ENCODE data around the gene TBC1D1.

Gene TBC1D1

DNA sequence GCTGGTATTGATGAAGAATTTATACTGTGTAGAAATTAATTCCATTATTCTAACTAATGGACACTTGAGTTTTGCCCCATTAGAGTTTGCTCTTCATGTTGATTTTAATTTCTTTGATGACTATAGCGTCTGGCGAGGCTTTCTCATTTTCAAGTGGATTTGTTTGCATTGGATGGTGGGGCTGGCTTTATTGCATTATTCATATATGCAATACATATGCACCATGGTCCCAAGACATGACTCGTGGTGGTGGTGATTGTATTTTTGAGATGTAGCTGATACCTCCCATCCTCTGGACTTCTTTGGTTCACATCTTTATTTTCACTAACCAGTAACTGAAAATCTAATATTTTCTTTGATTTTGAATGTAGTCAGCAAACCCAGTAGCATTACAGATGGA, 109.1 kb downstream of the TBC1D1 start:
- no peaks in the 10 kb centered on the region for H3K9me2 ChIP-seq (replicated peaks; ENCODE audit: control insufficient read depth, low read length)
- no peaks in the 10 kb centered on the region for H3K9me3 ChIP-seq (ENCODE audit: control insufficient read depth, insufficient read depth, low read length)
- peaks cover 24% of the 10 kb centered on the region for H4K20me1 ChIP-seq (ENCODE audit: control insufficient read depth, insufficient read depth, low read depth, low read length)
- no peaks in the 10 kb centered on the region for H3K27me3 ChIP-seq (ENCODE audit: control insufficient read depth, low read length)
- no peak overlapping the region for H3K4me2 ChIP-seq (ENCODE audit: low read length)
- H3K27ac ChIP-seq (ENCODE audit: low read depth, low read length) = no peak overlapping the region
- no peaks in the 10 kb centered on the region for H3F3A ChIP-seq (ENCODE audit: control insufficient read depth, insufficient read depth)
- no peak overlapping the region for H3K4me3 ChIP-seq (ENCODE audit: low read length)
- peaks cover 75% of the 10 kb centered on the region for H3K36me3 ChIP-seq (ENCODE audit: control insufficient read depth, low read length)
- H3K79me2 ChIP-seq (ENCODE audit: control insufficient read depth, low read length) = peaks cover 100% of the 10 kb centered on the region
- TF ChIP-seq EZH2phosphoT487 (IDR thresholded peaks at IDR 0.05; ENCODE audit: borderline replicate concordance, low read length) (no peak), CTCF (IDR thresholded peaks at IDR 0.05; ENCODE audit: low read depth, low read length, poor library complexity, severe bottlenecking) (no peak)
- peaks cover 85% of the 10 kb centered on the region for H3K4me1 ChIP-seq (ENCODE audit: control insufficient read depth, low read length)

DNA sequence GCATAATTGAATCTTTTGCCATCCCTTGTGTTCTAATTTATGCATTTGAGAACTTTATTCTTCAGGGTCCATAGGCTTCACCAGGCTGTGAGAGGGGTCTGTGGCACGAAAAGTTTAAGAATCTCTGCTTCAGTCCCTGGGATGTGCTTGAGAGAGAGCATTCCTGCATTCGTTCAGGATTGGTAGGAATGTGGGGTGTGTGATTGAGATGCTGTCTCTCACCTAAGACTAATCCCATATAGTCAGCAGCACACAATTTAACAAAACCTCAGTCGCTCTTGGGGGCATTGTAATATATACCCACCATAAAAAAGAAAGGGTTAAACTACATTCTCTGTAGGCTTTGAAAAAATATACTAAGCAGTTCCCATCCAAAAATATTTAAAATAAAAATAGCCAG, 111.0 kb downstream of the TBC1D1 start:
- no peaks in the 10 kb centered on the region for H3K27me3 ChIP-seq (ENCODE audit: control insufficient read depth, low read length)
- H3K4me2 ChIP-seq (ENCODE audit: low read length) = no peak overlapping the region
- no peaks in the 10 kb centered on the region for H3K9me3 ChIP-seq (ENCODE audit: control insufficient read depth, insufficient read depth, low read length)
- H3K27ac ChIP-seq (ENCODE audit: low read depth, low read length) = no peak overlapping the region
- H3K9me2 ChIP-seq (replicated peaks; ENCODE audit: control insufficient read depth, low read length) = no peaks in the 10 kb centered on the region
- peaks cover 80% of the 10 kb centered on the region for H3K4me1 ChIP-seq (ENCODE audit: control insufficient read depth, low read length)
- no peaks in the 10 kb centered on the region for H3F3A ChIP-seq (ENCODE audit: control insufficient read depth, insufficient read depth)
- H4K20me1 ChIP-seq (ENCODE audit: control insufficient read depth, insufficient read depth, low read depth, low read length) = peaks cover 22% of the 10 kb centered on the region
- TF ChIP-seq CTCF (IDR thresholded peaks at IDR 0.05; ENCODE audit: low read depth, low read length, poor library complexity, severe bottlenecking) (no peak), EZH2phosphoT487 (IDR thresholded peaks at IDR 0.05; ENCODE audit: borderline replicate concordance, low read length) (no peak)
- H3K36me3 ChIP-seq (ENCODE audit: control insufficient read depth, low read length) = peaks cover 66% of the 10 kb centered on the region
- H3K79me2 ChIP-seq (ENCODE audit: control insufficient read depth, low read length) = peaks cover 100% of the 10 kb centered on the region
- H3K4me3 ChIP-seq (ENCODE audit: low read length) = no peak overlapping the region

- Histone ChIP-seq H3K4me1 (ENCODE audit: control insufficient read depth, low read length) (peaks cover 78% of the 10 kb centered on the region), H3K4me3 (ENCODE audit: low read length) (no peak overlapping the region), H3K36me3 (ENCODE audit: control insufficient read depth, low read length) (peaks cover 68% of the 10 kb centered on the region), H3K9me2 (replicated peaks; ENCODE audit: control insufficient read depth, low read length) (no peaks in the 10 kb centered on the region), H3K79me2 (ENCODE audit: control insufficient read depth, low read length) (peaks cover 99% of the 10 kb centered on the region), H3K27ac (ENCODE audit: low read depth, low read length) (no peak overlapping the region), H3F3A (ENCODE audit: control insufficient read depth, insufficient read depth) (no peaks in the 10 kb centered on the region), H3K9me3 (ENCODE audit: control insufficient read depth, insufficient read depth, low read length) (no peaks in the 10 kb centered on the region), H4K20me1 (ENCODE audit: control insufficient read depth, insufficient read depth, low read depth, low read length) (peaks cover 24% of the 10 kb centered on the region), H3K27me3 (ENCODE audit: control insufficient read depth, low read length) (no peaks in the 10 kb centered on the region), H3K4me2 (ENCODE audit: low read length) (no peak overlapping the region)
- TF ChIP-seq EZH2phosphoT487 (IDR thresholded peaks at IDR 0.05; ENCODE audit: borderline replicate concordance, low read length) (no peak), CTCF (IDR thresholded peaks at IDR 0.05; ENCODE audit: low read depth, low read length, poor library complexity, severe bottlenecking) (no peak)
Observed at GRCh38 chr4:38002451-38003071, 111.7 kb downstream of the TBC1D1 start.

Measured in DOHH2 (cell line).